AG04450 (cell line): ENCODE measurements around the gene GATD1. TPM values are rescaled to one million over a fixed set of nuclear protein-coding genes. Genes with fewer than 3 reads are reported as not detected.

Source experiments
- CTCF ChIA-PET: fragments of 300-600, 350-600 bp; formaldehyde crosslinking; extraction: SDS; loops from one replicate; lab custom pipeline; 2022; ENCODE audit warnings: antibody characterized with exemption, inconsistent platforms; lab: Charles Lee
- POLR2A ChIA-PET: fragments of 350-600 bp; formaldehyde crosslinking; extraction: SDS; loops from one replicate; lab custom pipeline; 2021; ENCODE audit warnings: antibody characterized with exemption, inconsistent platforms; lab: Yijun Ruan, JAX
- DNase-seq: peaks from one replicate; pipeline ENCODE4 v3.0.0-alpha.2; 2011; ENCODE audit warnings: low read depth, low spot score
- H3K27ac ChIP-seq: one replicate; pipeline ENCODE4 v1.5.1; 2012; ENCODE audit warnings: low read depth, low read length, control low read depth
- H3K27me3 ChIP-seq: one replicate; pipeline ENCODE4 v1.6.0; 2012; ENCODE audit warnings: low read length; ENCODE audit not compliant: control insufficient read depth, insufficient read depth
- H3K4me3 ChIP-seq: 2 replicates; pipeline ENCODE4 v1.5.1; 2011; ENCODE audit warnings: mild to moderate bottlenecking, low read depth, low read length, control low read depth
- H3K9me3 ChIP-seq: 2 replicates; pipeline ENCODE4 v1.5.1; 2012; ENCODE audit warnings: low read length; ENCODE audit not compliant: control insufficient read depth, insufficient read depth
- polyA plus RNA-seq: library from polyadenylated mRNA; depleted of rRNA; stranded (reverse); fragments of >200 nt; gene quantifications from 2 replicates; pipeline ENCODE4 v1.2.3, GENCODE V29; 2011
- TF ChIP-seq, protein P1 (sequence below): IDR thresholded peaks from 2 replicates; pipeline ENCODE4 v1.5.1; 2011; ENCODE audit warnings: low read depth, low read length, control low read depth, inconsistent platforms

Gene GATD1
- polyA plus RNA-seq, 1 experiment, result 15.0 TPM

DNA sequence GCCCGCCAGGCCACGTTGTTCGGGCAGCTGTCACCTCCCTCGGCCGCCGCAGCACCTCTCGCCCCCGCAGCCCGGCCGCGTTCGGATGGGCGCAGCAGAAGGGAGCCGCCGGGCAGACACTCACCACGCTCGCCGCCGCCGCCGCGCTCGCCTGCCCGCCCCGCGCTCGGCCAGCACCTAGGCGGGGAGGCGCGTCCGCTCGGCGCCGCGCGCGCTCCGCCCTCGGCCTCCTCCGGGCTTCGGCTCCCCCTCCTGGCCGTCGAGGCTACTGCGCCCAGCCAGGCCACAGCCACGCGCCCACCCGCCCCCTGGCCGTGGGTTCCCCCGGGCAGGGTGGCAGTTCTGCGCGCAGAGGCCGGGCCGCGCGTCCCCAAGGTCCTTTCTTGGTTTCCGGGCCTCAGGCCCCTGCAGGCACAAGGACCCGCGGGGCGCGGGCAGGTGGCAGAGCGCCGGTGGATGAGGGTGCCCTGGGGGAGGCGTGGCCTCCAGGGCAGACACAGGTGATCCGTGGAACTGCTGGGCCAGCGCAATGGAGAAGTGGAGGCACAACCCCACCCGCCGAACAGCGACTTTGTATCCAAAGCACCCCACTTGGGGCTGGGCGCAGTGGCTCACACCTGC, 20.9 kb upstream of the GATD1 start, which contains the start of gene SLC25A22:
TSS of gene SLC25A22 (minus strand) at position 189 of the 621 bp plus-strand sequence. CDS start 3,275 bp downstream, outside the sequence.
- Histone ChIP-seq H3K27me3 (no peaks in the 10 kb centered on the region), H3K27ac (peak within 1 kb of the TSS; percentile 85), H3K9me3 (peaks cover 3% of the 10 kb centered on the region; the same call in 1 of the 2 replicates), H3K4me3 (peak within 1 kb of the TSS; percentile 78)
- ChIA-PET POLR2A (interaction anchor here (1.0 kb wide), 1 partner anchor 11 kb away, joined by 4 read pairs; the partner anchor contains the start of gene RPLP2), CTCF (no interaction called here)
- no peak for DNase-seq
- TF ChIP-seq, protein P1, sequence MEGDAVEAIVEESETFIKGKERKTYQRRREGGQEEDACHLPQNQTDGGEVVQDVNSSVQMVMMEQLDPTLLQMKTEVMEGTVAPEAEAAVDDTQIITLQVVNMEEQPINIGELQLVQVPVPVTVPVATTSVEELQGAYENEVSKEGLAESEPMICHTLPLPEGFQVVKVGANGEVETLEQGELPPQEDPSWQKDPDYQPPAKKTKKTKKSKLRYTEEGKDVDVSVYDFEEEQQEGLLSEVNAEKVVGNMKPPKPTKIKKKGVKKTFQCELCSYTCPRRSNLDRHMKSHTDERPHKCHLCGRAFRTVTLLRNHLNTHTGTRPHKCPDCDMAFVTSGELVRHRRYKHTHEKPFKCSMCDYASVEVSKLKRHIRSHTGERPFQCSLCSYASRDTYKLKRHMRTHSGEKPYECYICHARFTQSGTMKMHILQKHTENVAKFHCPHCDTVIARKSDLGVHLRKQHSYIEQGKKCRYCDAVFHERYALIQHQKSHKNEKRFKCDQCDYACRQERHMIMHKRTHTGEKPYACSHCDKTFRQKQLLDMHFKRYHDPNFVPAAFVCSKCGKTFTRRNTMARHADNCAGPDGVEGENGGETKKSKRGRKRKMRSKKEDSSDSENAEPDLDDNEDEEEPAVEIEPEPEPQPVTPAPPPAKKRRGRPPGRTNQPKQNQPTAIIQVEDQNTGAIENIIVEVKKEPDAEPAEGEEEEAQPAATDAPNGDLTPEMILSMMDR, result peak; percentile 54

DNA sequence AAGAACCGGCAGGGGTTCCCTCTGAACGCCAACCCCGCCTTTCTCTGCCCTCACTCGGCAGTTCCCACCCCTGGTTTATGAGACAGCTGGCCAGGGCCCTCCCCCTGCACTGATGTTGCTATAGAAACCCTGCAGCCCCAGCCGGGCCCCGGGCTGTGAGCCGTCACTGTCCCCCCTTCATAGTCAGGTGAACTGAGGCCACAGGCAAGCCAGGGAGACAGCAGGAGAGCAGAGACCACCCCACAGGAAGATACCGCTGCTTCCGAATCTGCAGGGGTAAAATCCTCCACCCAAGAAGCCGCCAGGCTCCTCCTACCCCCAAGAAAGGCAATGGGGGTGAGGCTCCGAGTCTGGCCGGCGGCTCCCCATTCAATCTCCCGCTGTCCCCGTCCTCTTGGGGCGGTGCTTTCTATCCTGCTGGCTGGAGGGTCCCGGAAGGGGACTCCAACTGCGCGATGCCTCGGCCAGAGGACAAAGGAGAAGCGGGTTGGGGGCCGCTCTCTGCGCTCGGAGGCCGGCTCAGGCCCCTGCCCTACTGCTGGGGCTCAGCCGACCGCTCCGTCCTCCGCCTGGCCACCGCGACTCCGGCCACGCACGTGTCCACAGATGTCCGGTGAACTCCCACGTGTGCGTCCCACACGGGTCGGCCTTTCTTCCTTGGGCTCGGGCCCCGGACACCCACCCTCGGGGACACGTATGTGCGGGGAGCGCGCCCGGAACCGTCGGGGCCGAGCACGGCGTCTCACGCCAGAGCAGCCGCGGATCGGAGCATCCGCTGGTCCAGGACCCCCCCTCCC, 20.2 kb upstream of the GATD1 start:
- H3K9me3 ChIP-seq, result peaks cover 3% of the 10 kb centered on the region; the same call in 1 of the 2 replicates
- POLR2A ChIA-PET, result interaction anchor here (0.8 to 2.5 kb wide), 5 partner anchors 11 to 22 kb away, joined by 3 to 18 read pairs (median 5); partner anchors contain the start of genes PNPLA2 and RPLP2
- peak overlapping the region; percentile 78 for H3K4me3 ChIP-seq
- DNase-seq, result peak; percentile 53
- CTCF ChIA-PET, result interaction anchor here (0.7 to 1.1 kb wide), 2 partner anchors 14 to 333 kb away, joined by 3 to 4 read pairs; no protein-coding TSS in a partner anchor
- peak overlapping the region; percentile 85 for H3K27ac ChIP-seq
- no peaks in the 10 kb centered on the region for H3K27me3 ChIP-seq
- TF ChIP-seq, protein P1, result no peak

GRCh38 chr11:796565-797295, 19.4 kb upstream of the GATD1 start:
- no peaks in the 10 kb centered on the region; the same call in 1 of the 2 replicates for H3K9me3 ChIP-seq
- no peak for DNase-seq
- H3K4me3 ChIP-seq, result peak overlapping the region; percentile 78
- TF ChIP-seq, protein P1, result no peak
- no peaks in the 10 kb centered on the region for H3K27me3 ChIP-seq
- H3K27ac ChIP-seq, result peak overlapping the region; percentile 85
- POLR2A ChIA-PET, result interaction anchor here (0.8 to 2.5 kb wide), 5 partner anchors 10 to 22 kb away, joined by 3 to 18 read pairs (median 5); partner anchors contain the start of genes PNPLA2 and RPLP2
- CTCF ChIA-PET, result interaction anchor here (0.7 to 1.1 kb wide), 2 partner anchors 13 to 333 kb away, joined by 3 to 4 read pairs; no protein-coding TSS in a partner anchor

DNA sequence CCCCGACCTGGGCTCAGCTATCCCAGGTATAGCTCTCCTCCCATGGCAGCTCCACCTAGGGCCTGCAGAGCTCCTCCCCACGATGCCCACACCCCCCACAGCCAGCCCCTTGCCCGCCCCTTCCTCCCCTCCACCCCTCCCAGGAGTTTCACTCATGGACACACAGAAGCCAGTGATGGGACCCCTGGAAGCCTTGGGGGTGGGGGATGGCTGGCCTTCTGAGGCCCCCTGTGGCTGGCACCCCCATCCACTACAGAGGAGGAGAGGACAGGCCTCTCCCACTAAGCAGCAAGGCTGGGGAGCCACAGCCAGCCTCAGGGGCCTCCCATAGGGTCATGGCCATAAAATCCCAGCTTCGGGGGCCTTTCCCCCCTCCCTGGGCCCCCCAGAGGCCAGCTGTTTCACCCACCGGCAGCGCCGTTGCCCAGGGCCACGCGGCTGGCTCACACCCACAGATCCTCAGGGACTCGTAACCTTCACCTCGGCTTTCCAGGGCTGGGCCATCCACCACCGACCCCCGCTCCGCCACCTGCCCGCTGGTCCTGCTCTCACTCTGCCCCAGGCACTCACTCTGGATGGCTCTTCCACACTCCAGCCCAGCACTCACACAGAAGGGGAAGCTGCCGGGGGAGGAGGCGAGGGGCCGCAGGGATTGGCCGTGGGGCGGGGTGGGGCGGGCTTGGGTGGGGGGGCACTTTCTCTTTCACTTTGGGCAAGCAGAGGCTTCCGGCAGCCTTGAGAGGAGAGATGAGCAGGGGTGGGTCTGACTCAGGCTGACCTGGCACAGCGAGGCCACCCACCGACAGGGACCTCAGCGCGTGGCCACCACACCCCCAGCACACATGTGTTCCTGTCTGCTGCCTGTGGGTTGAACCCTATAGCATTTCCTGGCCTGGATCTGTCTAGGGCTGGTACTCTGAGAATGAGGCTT, 18.6 kb upstream of the GATD1 start:
- H3K27ac ChIP-seq, result peak overlapping the region; percentile 85
- H3K4me3 ChIP-seq, result peak overlapping the region; percentile 78
- H3K9me3 ChIP-seq, result no peaks in the 10 kb centered on the region; the same call in 1 of the 2 replicates
- H3K27me3 ChIP-seq, result no peaks in the 10 kb centered on the region
- peak; percentile 48 for DNase-seq
- POLR2A ChIA-PET, result interaction anchor here (0.6 to 2.5 kb wide), 4 partner anchors 13 to 220 kb away, joined by 3 to 18 read pairs (median 6); partner anchors contain the start of gene RPLP2
- TF ChIP-seq, protein P1, result no peak
- CTCF ChIA-PET, result interaction anchor here (1.5 kb wide), 1 partner anchor 12 kb away, joined by 5 read pairs; no protein-coding TSS in a partner anchor
